Neutrophil (primary cell): Measurements from ENCODE around the gene ZSWIM7.

Experiments used
- H3K27ac ChIP-seq: fragments of 200-600 bp; sonication (generic); 2 replicates; pipeline ENCODE4 v1.5.1; 2016; ENCODE audit warnings: mild to moderate bottlenecking, moderate library complexity
- H3K27me3 ChIP-seq: fragments of 200-600 bp; sonication (generic); 2 replicates; pipeline ENCODE4 v1.6.0; 2016; ENCODE audit warnings: mild to moderate bottlenecking
- H3K36me3 ChIP-seq: fragments of 200-600 bp; sonication (generic); 2 replicates; pipeline ENCODE4 v1.5.1; 2017
- H3K4me1 ChIP-seq, 2 experiments: fragments of 200-600 bp in 1 of 2; sonication (generic) in 1 of 2; 1 replicate in 1 of 2; 2 replicates in 1 of 2; pipeline versions ENCODE4 v1.5.1 to v1.6.1; 2013 to 2016; ENCODE audit warnings: low read depth in 1 of 2, low read length in 1 of 2, mild to moderate bottlenecking in 1 of 2, moderate library complexity in 1 of 2; ENCODE audit not compliant: control insufficient read depth in 1 of 2, insufficient read depth in 1 of 2
- H3K4me3 ChIP-seq, 2 experiments: fragments of 200-600 bp in 1 of 2; sonication (generic) in 1 of 2; 1 replicate in 1 of 2; 2 replicates in 1 of 2; pipeline ENCODE4 v1.5.1; 2013 to 2016; ENCODE audit warnings: low read depth in 1 of 2, low read length in 1 of 2, mild to moderate bottlenecking in 1 of 2, moderate library complexity in 1 of 2
- H3K9me3 ChIP-seq: fragments of 200-600 bp; sonication (generic); 2 replicates; pipeline ENCODE4 v1.5.1; 2016
- TF ChIP-seq, protein P1 (sequence below): fragments of 200-600 bp; sonication (generic); IDR thresholded peaks from 2 replicates; pipeline ENCODE4 v1.5.1; 2016; ENCODE audit warnings: antibody characterized with exemption

ZSWIM7 gene

DNA sequence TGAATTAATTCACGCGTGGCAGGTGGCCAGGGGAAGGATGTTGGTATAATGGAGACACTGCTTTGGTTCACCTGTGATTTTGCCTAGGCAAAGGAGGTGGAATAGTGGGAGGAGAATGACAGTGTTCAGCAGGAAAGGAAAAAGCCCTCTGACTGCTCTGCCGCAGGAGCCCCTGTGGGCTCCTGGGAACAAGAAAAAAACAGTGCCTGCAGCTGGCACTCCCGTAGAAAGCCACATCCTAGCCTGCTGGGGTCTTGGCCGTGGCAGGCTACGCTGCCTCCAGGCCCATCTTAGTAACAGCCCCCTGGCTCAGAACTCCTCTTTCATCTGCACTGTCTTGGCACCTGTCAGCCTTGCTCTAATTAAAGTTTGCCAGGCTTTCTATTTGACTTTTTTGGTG lies 34.0 kb downstream of the ZSWIM7 start:
- H3K4me3 ChIP-seq, result no peak overlapping the region
- no peaks in the 10 kb centered on the region for H3K27me3 ChIP-seq
- no peaks in the 10 kb centered on the region for H3K9me3 ChIP-seq
- peak overlapping the region; percentile 49 for H3K27ac ChIP-seq
- no peaks in the 10 kb centered on the region for H3K36me3 ChIP-seq
- TF ChIP-seq, protein P1, sequence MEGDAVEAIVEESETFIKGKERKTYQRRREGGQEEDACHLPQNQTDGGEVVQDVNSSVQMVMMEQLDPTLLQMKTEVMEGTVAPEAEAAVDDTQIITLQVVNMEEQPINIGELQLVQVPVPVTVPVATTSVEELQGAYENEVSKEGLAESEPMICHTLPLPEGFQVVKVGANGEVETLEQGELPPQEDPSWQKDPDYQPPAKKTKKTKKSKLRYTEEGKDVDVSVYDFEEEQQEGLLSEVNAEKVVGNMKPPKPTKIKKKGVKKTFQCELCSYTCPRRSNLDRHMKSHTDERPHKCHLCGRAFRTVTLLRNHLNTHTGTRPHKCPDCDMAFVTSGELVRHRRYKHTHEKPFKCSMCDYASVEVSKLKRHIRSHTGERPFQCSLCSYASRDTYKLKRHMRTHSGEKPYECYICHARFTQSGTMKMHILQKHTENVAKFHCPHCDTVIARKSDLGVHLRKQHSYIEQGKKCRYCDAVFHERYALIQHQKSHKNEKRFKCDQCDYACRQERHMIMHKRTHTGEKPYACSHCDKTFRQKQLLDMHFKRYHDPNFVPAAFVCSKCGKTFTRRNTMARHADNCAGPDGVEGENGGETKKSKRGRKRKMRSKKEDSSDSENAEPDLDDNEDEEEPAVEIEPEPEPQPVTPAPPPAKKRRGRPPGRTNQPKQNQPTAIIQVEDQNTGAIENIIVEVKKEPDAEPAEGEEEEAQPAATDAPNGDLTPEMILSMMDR, result no peak
- H3K4me1 ChIP-seq, result peaks cover 17 to 18% of the 10 kb centered on the region in 2 experiments

DNA sequence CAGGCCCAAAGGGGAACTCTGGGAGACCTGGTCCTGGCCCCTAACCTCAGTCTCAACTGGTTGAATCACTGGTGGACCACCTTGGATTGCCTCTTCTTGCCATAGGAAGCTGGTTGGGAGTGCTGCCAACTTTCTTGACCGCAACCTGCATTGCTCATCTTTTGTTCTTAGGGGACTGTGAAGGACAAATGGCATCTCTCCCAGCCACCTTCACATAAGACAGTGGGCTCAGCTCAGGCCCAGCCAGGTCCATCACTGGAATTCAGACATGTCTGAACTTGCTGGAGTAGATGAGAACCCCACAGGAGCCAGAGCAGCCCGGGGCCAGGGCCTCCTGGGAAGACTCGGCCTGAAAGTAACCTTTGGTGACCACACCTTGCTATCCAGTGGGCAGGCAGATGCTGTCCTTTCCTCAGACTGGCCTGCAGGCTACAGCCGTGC lies 35.8 kb downstream of the ZSWIM7 start:
- no peaks in the 10 kb centered on the region for H3K36me3 ChIP-seq
- H3K4me1 ChIP-seq, result peaks cover 22 to 24% of the 10 kb centered on the region in 2 experiments
- TF ChIP-seq, protein P1, result no peak
- no peaks in the 10 kb centered on the region for H3K27me3 ChIP-seq
- no peak overlapping the region for H3K27ac ChIP-seq
- H3K9me3 ChIP-seq, result no peaks in the 10 kb centered on the region
- H3K4me3 ChIP-seq, result no peak overlapping the region

DNA sequence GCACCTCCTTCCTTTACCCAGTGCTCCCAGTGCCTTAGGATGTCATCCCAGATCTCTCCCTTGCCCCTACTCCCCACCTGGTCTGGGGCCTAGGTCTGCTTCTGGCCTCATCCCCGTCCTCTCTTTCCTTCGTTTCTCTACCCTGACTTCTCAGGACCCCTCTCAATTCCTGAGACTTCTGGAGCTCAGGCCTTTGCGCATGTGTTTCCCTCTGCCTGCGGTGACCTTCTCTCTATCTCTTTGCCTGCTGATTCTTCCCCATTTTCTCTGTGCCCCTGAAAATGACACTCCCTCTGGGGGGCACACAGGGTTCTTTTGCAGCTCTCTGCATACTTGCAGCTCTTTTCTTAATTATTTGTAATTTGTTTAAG lies 41.0 kb downstream of the ZSWIM7 start:
- no peak overlapping the region for H3K27ac ChIP-seq
- H3K4me1 ChIP-seq, result peaks cover 5% of the 10 kb centered on the region in 2 experiments
- TF ChIP-seq, protein P1, result no peak
- no peaks in the 10 kb centered on the region for H3K27me3 ChIP-seq
- H3K36me3 ChIP-seq, result no peaks in the 10 kb centered on the region
- H3K4me3 ChIP-seq, result no peak overlapping the region
- no peaks in the 10 kb centered on the region for H3K9me3 ChIP-seq

DNA sequence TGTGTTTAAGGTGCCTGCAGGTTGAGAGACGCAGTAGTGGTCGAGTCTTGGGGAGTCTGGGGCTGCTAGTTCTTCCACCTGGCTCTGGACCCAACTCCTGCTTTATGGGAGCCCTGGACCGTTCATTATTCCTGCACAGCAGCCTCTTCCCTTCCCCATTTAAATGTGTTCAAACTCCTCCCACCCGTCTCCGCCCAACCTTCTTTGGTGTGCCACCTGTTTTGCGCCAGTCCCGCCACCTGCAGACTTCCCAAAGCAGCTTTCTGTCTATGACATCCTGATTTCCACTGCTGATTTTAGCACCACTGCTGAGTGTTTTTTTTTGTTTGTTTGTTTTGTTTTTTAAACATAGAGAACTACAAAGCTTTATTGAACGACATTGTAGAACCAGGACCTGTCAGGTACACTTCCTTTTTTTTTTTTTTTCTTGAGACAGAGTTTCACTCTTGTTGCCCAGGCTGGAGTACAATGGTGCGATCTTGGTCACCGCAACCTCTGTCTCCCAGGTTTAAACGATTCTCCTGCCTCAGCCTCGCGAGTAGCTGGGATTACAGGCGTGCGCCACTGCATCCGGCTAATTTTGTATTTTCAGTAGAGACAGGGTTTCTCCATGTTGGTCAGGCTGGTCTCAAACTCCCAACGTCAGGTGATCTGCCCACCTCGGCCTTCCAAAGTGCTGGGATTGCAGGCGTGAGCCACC lies 41.7 kb downstream of the ZSWIM7 start:
- peaks cover 5% of the 10 kb centered on the region in 2 experiments for H3K4me1 ChIP-seq
- H3K9me3 ChIP-seq, result no peaks in the 10 kb centered on the region
- H3K27me3 ChIP-seq, result no peaks in the 10 kb centered on the region
- no peak overlapping the region for H3K27ac ChIP-seq
- TF ChIP-seq, protein P1, result no peak
- H3K4me3 ChIP-seq, result no peak overlapping the region
- no peaks in the 10 kb centered on the region for H3K36me3 ChIP-seq

DNA sequence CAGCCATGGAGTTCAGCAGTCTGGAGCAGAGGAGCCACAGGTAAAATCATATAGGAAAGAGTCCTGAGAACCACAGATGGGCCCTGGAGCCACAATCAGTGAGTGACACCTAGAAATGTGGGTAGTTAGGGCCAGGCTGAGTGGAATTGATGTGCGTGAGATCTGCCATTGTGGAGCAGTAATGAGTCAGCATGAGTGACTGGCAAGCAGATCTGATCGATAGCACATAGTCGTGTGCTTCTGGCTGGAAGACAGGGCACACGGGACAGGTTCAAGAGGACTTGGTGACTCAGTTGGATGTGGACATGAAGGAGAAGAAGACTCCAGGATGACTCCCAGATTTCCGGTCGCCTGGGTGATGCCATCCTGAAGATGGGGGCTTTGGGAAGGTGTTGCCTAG lies 42.3 kb downstream of the ZSWIM7 start:
- Histone ChIP-seq H3K27ac (no peak overlapping the region), H3K9me3 (no peaks in the 10 kb centered on the region), H3K36me3 (no peaks in the 10 kb centered on the region), H3K4me3 (no peak overlapping the region), H3K27me3 (no peaks in the 10 kb centered on the region), H3K4me1 (peaks cover 5% of the 10 kb centered on the region in 2 experiments)
- TF ChIP-seq, protein P1, result no peak
